ENCODE results near the gene RELL1. TPM values are rescaled to one million over a fixed set of nuclear protein-coding genes. Genes with fewer than 3 reads are reported as not detected.

The RELL1 gene
- total RNA-seq, 1 experiment from 2014 or later: 18.2 TPM

DNA sequence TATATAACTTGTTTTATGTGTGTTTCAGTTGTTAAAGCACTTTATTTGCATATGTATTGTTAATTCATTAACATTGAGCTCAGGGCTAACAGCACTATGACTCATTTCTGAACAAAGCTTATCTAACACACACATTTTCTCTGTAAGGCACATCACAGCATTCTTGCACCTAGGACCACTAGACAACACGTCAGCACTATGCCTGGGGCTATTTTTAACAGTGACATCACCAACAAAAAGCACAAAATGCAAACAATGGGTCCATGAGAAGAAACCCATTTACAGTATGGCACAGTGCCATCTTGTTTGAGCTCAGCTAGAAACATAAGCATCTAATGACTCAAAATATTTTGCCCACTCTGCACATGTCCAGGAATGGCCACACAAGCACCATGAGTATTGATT is 124.4 kb downstream of the RELL1 start:
- intact Hi-C loops (cut with micrococcal nuclease; ENCODE audit: unreplicated experiment): loop anchor here (2.0 kb wide), 2 partner anchors 21 to 89 kb away; no protein-coding TSS in a partner anchor
- DNase-seq: peak; percentile 73
- H3K36me3 Mint-ChIP-seq (ENCODE audit: insufficient read depth, unreplicated experiment): peaks cover 29% of the 10 kb centered on the region
- H3K4me3 Mint-ChIP-seq (ENCODE audit: low read depth, unreplicated experiment): no peak overlapping the region
- H3K27me3 Mint-ChIP-seq (ENCODE audit: unreplicated experiment): no peaks in the 10 kb centered on the region
- H3K27ac Mint-ChIP-seq (ENCODE audit: unreplicated experiment): peak overlapping the region; percentile 73
- H3K4me1 Mint-ChIP-seq (ENCODE audit: low read depth, unreplicated experiment): peaks cover 42% of the 10 kb centered on the region
- TSS peak; percentile 13 for BruUV-seq (replicated peaks)
- CTCF ChIA-PET: interaction anchor here (0.6 to 1.2 kb wide), 7 partner anchors 13 to 411 kb away, joined by 3 to 8 read pairs (median 3); a partner anchor contains a TSS
- no peaks in the 10 kb centered on the region for H3K9me3 Mint-ChIP-seq (ENCODE audit: low read depth, unreplicated experiment)
- TF ChIP-seq, protein P1, sequence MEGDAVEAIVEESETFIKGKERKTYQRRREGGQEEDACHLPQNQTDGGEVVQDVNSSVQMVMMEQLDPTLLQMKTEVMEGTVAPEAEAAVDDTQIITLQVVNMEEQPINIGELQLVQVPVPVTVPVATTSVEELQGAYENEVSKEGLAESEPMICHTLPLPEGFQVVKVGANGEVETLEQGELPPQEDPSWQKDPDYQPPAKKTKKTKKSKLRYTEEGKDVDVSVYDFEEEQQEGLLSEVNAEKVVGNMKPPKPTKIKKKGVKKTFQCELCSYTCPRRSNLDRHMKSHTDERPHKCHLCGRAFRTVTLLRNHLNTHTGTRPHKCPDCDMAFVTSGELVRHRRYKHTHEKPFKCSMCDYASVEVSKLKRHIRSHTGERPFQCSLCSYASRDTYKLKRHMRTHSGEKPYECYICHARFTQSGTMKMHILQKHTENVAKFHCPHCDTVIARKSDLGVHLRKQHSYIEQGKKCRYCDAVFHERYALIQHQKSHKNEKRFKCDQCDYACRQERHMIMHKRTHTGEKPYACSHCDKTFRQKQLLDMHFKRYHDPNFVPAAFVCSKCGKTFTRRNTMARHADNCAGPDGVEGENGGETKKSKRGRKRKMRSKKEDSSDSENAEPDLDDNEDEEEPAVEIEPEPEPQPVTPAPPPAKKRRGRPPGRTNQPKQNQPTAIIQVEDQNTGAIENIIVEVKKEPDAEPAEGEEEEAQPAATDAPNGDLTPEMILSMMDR (IDR thresholded peaks at IDR 0.05; ENCODE audit: unreplicated experiment): no peak

DNA sequence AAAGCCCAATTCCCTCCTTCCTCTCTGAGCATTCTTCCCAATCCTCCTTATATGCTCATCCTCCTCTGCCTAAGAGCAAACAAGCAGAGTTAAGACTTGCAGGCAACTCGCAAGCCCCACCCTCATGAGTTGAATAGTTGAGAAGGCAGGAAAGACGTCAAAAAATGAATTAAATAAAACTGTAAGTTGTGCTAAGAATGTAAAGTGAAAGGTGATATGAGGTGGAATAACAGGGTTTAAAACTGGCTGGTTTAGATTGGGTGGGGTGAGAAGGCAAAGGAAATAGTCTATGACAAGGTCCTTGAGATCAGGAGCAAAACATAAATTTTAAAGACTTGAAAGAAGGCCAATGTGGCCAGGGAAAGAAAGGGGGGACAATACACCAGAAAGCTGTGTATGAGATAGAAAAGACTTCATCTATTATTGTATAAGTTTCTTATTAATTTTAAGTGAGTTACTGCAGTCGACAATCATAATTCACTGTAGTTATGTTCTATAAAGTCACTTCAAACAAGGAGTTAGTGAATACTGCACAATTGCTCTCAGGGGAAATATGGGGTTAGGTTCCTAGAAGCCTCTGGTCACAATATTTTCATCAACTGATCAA is 124.9 kb downstream of the RELL1 start:
- no TSS peak for BruUV-seq (replicated peaks)
- DNase-seq: peak; percentile 10
- intact Hi-C loops (cut with micrococcal nuclease; ENCODE audit: unreplicated experiment): loop anchor here (2.0 kb wide), 1 partner anchor 20 kb away; no protein-coding TSS in a partner anchor
- H3K27me3 Mint-ChIP-seq (ENCODE audit: unreplicated experiment): no peaks in the 10 kb centered on the region
- CTCF ChIA-PET: interaction anchor here (0.6 to 1.2 kb wide), 7 partner anchors 12 to 412 kb away, joined by 3 to 8 read pairs (median 3); a partner anchor contains a TSS
- TF ChIP-seq, protein P1 (IDR thresholded peaks at IDR 0.05; ENCODE audit: unreplicated experiment): no peak
- peak overlapping the region; percentile 7 for H3K4me3 Mint-ChIP-seq (ENCODE audit: low read depth, unreplicated experiment)
- H3K9me3 Mint-ChIP-seq (ENCODE audit: low read depth, unreplicated experiment): no peaks in the 10 kb centered on the region
- peak overlapping the region; percentile 73 for H3K27ac Mint-ChIP-seq (ENCODE audit: unreplicated experiment)
- H3K4me1 Mint-ChIP-seq (ENCODE audit: low read depth, unreplicated experiment): peaks cover 42% of the 10 kb centered on the region
- peaks cover 29% of the 10 kb centered on the region for H3K36me3 Mint-ChIP-seq (ENCODE audit: insufficient read depth, unreplicated experiment)

Other genes starting within 250 kb of the RELL1 start
- 27.1 and 33.0 TPM in 2 replicates for gene PGM2, start 140.3 kb upstream of the RELL1 start, total RNA-seq (2022)
- gene TBC1D1, start 204.7 kb upstream of the RELL1 start, total RNA-seq (2022): 37.2 and 39.8 TPM in 2 replicates